K562 (cell line): ENCODE data around the gene CCDC27. TPM values are rescaled to one million over a fixed set of nuclear protein-coding genes. Genes with fewer than 3 reads are reported as not detected.
A peak's percentile ranks its signal among the peaks of the same experiment; 100 is the strongest.

Experiments
- ATAC-seq: fragments of 200-7000 bp; cut with Tn5 transposase; 3 replicates; pipeline ENCODE4 v1.9.1; 2020; ENCODE audit warnings: moderate library complexity
- BruUV-seq: library from RNA; stranded (reverse); fragments of 400-500 nt; replicated peaks from 2 replicates; lab custom pipeline; 2021; lab: Mats Ljungman, UMichigan
- CTCF ChIA-PET: fragments of 300-600 bp; formaldehyde crosslinking; extraction: SDS; loops from one replicate; lab custom pipeline; 2021; ENCODE audit warnings: low intra/inter-chr PET ratio; lab: Yijun Ruan, JAX
- POLR2A ChIA-PET: fragments of 300-600, 350-650 bp; sonication (Branson Sonifier 250); formaldehyde crosslinking; extraction: SDS; loops from one replicate; lab custom pipeline; 2021; ENCODE audit warnings: antibody characterized with exemption, inconsistent platforms; lab: Yijun Ruan, JAX
- DNase-seq, 4 experiments: peaks; one replicate each; pipeline versions ENCODE4 v3.0.0 to v3.0.0-alpha.2; 2011 to 2018; ENCODE audit warnings: low spot score in 3 of 4, mixed read lengths in 3 of 4; ENCODE audit errors: extremely low read depth in 1 of 4
- FAIRE-seq: peaks from 2 replicates; lab custom pipeline; 2011; peaks lifted over from hg19 to GRCh38; lab: Jason Lieb, UNC
- H2AFZ ChIP-seq: 2 replicates; pipeline ENCODE4 v1.6.0; 2011; ENCODE audit warnings: low read depth, low read length, control low read depth, inconsistent platforms
- H3K27ac ChIP-seq: fragments of 200-600 bp; 3 replicates; pipeline ENCODE4 v1.8.0; 2011; ENCODE audit warnings: low read depth, mild to moderate bottlenecking, control low read depth, inconsistent platforms, low read length, moderate library complexity, mixed read lengths; ENCODE audit errors: extremely low read depth
- H3K27me3 ChIP-seq, 2 experiments: fragments of 300-600 bp in 1 of 2; 2 replicates in 1 of 2; 3 replicates in 1 of 2; pipeline versions ENCODE4 v1.6.0 to v1.8.0; 2011; ENCODE audit warnings: inconsistent platforms in 2 of 2, low read length in 2 of 2, mild to moderate bottlenecking in 1 of 2, mixed read lengths in 1 of 2, moderate library complexity in 1 of 2; ENCODE audit not compliant: control insufficient read depth in 2 of 2, insufficient read depth in 2 of 2
- H3K36me3 ChIP-seq: fragments of 300-600 bp; 3 replicates; pipeline ENCODE4 v1.8.0; 2011; ENCODE audit warnings: mild to moderate bottlenecking, low read length, inconsistent platforms; ENCODE audit not compliant: control insufficient read depth, insufficient read depth
- H3K4me1 ChIP-seq, 2 experiments: fragments of 200-600 bp in 1 of 2; replicated peaks in 1 of 2; 2 replicates in 1 of 2; 3 replicates in 1 of 2; pipeline versions ENCODE4 v1.5.1 to v1.8.0; 2011; ENCODE audit warnings: inconsistent platforms in 2 of 2, low read length in 2 of 2, mild to moderate bottlenecking in 1 of 2, mixed read lengths in 1 of 2, moderate library complexity in 1 of 2; ENCODE audit not compliant: control insufficient read depth in 2 of 2, insufficient read depth in 2 of 2
- H3K4me2 ChIP-seq: 2 replicates; pipeline ENCODE4 v1.6.1; 2011; ENCODE audit warnings: low read length, control low read depth, inconsistent platforms, mixed read lengths; ENCODE audit not compliant: insufficient read depth
- H3K4me3 ChIP-seq: fragments of 200-600 bp; sonication (generic), shearing (Covaris generic); 2 replicates; pipeline ENCODE4 v1.5.1; 2016; ENCODE audit warnings: control low read depth, inconsistent platforms
- H3K79me2 ChIP-seq: fragments of 200-600 bp; 3 replicates; pipeline ENCODE4 v1.8.0; 2011; ENCODE audit warnings: low read length, inconsistent platforms; ENCODE audit not compliant: control insufficient read depth, insufficient read depth
- H3K9ac ChIP-seq, 2 experiments: 2 replicates each; pipeline versions ENCODE4 v1.6.0 to v1.6.1; 2011; ENCODE audit warnings: low read depth in 2 of 2, low read length in 2 of 2, control low read depth in 1 of 2, inconsistent platforms in 1 of 2, mild to moderate bottlenecking in 1 of 2, mixed read lengths in 1 of 2; ENCODE audit not compliant: insufficient read depth in 1 of 2
- H3K9me1 ChIP-seq: one replicate; pipeline ENCODE4 v1.6.0; 2011; ENCODE audit warnings: inconsistent platforms, mild to moderate bottlenecking, low read length, moderate library complexity; ENCODE audit not compliant: control insufficient read depth, insufficient read depth
- H3K9me3 ChIP-seq: replicated peaks from 2 replicates; pipeline ENCODE4 v1.5.1; 2011; ENCODE audit warnings: low read depth, low read length, inconsistent platforms; ENCODE audit not compliant: control insufficient read depth, insufficient read depth
- H4K20me1 ChIP-seq: replicated peaks from 2 replicates; pipeline ENCODE4 v1.6.1; 2011; ENCODE audit warnings: low read length, inconsistent platforms, mixed read lengths; ENCODE audit not compliant: control insufficient read depth, insufficient read depth
- MTA1 ChIP-seq: fragments of 450-650 bp; IDR thresholded peaks from 2 replicates; pipeline ENCODE4 v1.6.1; 2017; ENCODE audit warnings: borderline replicate concordance
- POLR2G ChIP-seq: fragments of 200-400 bp; formaldehyde crosslinking; IDR thresholded peaks from 2 replicates; pipeline ENCODE4 v1.6.1; 2017; ENCODE audit warnings: low read depth, mild to moderate bottlenecking, antibody characterized with exemption, low read length, moderate library complexity
- RBM22 ChIP-seq: fragments of 200-400 bp; formaldehyde crosslinking; IDR thresholded peaks from 2 replicates; pipeline ENCODE4 v1.6.1; 2018; ENCODE audit warnings: low read length, low read depth; ENCODE audit not compliant: poor library complexity, severe bottlenecking
- TAF7 ChIP-seq: fragments of 450-650 bp; IDR thresholded peaks from 2 replicates; pipeline ENCODE4 v1.6.1; 2016; ENCODE audit warnings: missing genetic modification characterization, missing compliant biosample characterization
- ZNF444 ChIP-seq: fragments of 250-450 bp; sonication (Bioruptor Pico); IDR thresholded peaks from 2 replicates; pipeline ENCODE4 v1.4.0; 2020; ENCODE audit warnings: mild to moderate bottlenecking, moderate library complexity
- WGBS: fragments of 100-300 bp; shearing (Covaris generic); methylation state at CpG from one replicate; pipeline ENCODE4 v1.1.6; 2016; ENCODE audit warnings: low coverage, mixed read lengths; ENCODE audit not compliant: insufficient coverage; ENCODE audit errors: missing lambda C conversion rate; 5-methylcytosine and 5-hydroxymethylcytosine counted together
- in situ Hi-C: fragments of 300-500 bp; cut with MboI; formaldehyde crosslinking; loops from 4 replicates; pipeline ENCODE4 v1.15.0; 2018; ENCODE audit warnings: inconsistent platforms, mixed read lengths
- intact Hi-C: fragments of 100-400 bp; cut with micrococcal nuclease; formaldehyde crosslinking; loops from 2 replicates; pipeline ENCODE4 v1.14.2; 2022
- polyA plus RNA-seq, 8 experiments: library from polyadenylated mRNA; depleted of rRNA in 4 of 8; stranded (reverse) in 5 of 8; unstranded in 3 of 8; fragments of >200 nt; fragmentation: Nextera tagmentation in 2 of 8; fragmentation: Illumina TruSeq in 1 of 8; extraction: Ambion mirVana in 2 of 8; extraction: Trizol in 1 of 8; gene quantifications; 2 replicates each; pipeline versions ENCODE4 v1.2.1 to v1.2.3, GENCODE V29; 2011 to 2014; ENCODE audit warnings: inconsistent platforms in 1 of 8, missing spikeins in 1 of 8
- total RNA-seq, 7 experiments: library from RNA; depleted of rRNA in 6 of 7; stranded (reverse); fragments of >200 nt in 6 of 7; fragmentation: Illumina TruSeq in 2 of 7; extraction: Trizol in 2 of 7; gene quantifications; 2 replicates each; pipeline versions ENCODE4 v1.2.1 to v1.2.3, GENCODE V29; 2011 to 2021; ENCODE audit warnings: low replicate concordance in 1 of 7

Gene CCDC27
- total and polyA plus RNA-seq, 9 of the 15 experiments (the other 6 are each of a cell fraction or from before 2014, with no cell fraction given) = 0.01 to 0.04 TPM; not detected in 7

- no peak for TF ChIP-seq MTA1
- peak; percentile 50 for TF ChIP-seq POLR2G
- no peak for TF ChIP-seq TAF7 (tag)
- TF ChIP-seq RBM22 = peak; percentile 28
- TF ChIP-seq ZNF444 (CRISPR knock-in tag) = no peak
- in situ Hi-C loops = no loop called here
- ChIA-PET POLR2A (interaction anchor here (0.6 to 1.2 kb wide), 3 partner anchors 21 to 43 kb away, joined by 3 read pairs; no protein-coding TSS in a partner anchor), CTCF (no interaction called here)
- ATAC-seq = no peak
- Histone ChIP-seq H3K27me3 (peaks cover 4 to 27% of the 10 kb centered on the region in 2 experiments; a peak in 4 of 5 replicates), H3K4me1 (peaks cover 0 to 52% of the 10 kb centered on the region in 2 experiments; a peak in 2 of 5 replicates), H4K20me1 (0 out of 2 replicates have a peak, but pooled peaks cover 2% of the 10 kb centered on the region), H3K79me2 (no peaks in the 10 kb centered on the region), H3K27ac (no peak overlapping the region), H3K9ac (no peak overlapping the region; a peak in 1 of 4 replicates), H2AFZ (no peak overlapping the region), H3K36me3 (peaks cover 28% of the 10 kb centered on the region; the same call in 2 of the 3 replicates), H3K4me3 (no peak overlapping the region), H3K4me2 (no peak overlapping the region), H3K9me1 (peaks cover 5% of the 10 kb centered on the region), H3K9me3 (no peaks in the 10 kb centered on the region)
- peak; percentile 19 for FAIRE-seq
- intact Hi-C loops = no loop called here
- WGBS = 71% methylated on average over 28 of the region's 29 CpGs
- no peak for DNase-seq
- BruUV-seq = no TSS peak
These were observed 19.0 kb upstream of the CCDC27 start for GRCh38 chr1:3733094-3733882.
